GM12878 (cell line): ENCODE results near the gene MBOAT2. TPM values are rescaled to one million over a fixed set of nuclear protein-coding genes. Genes with fewer than 3 reads are reported as not detected.

Source experiments
- ATAC-seq: fragments of 200-7000 bp; cut with Tn5 transposase; 3 replicates; pipeline ENCODE4 v1.9.1; 2020; ENCODE audit warnings: mild to moderate bottlenecking, moderate library complexity
- BruUV-seq: library from RNA; stranded (reverse); fragments of 400-500 nt; replicated peaks from 2 replicates; lab custom pipeline; 2021; lab: Mats Ljungman, UMichigan
- CTCF ChIA-PET: fragments of 300-600 bp; sonication (Branson Sonifier 250); formaldehyde crosslinking; extraction: SDS; loops from one replicate; lab custom pipeline; 2021; ENCODE audit warnings: inconsistent platforms; lab: Yijun Ruan, JAX
- POLR2A ChIA-PET: fragments of 350-600 bp; formaldehyde crosslinking; extraction: SDS; loops from one replicate; lab custom pipeline; 2021; ENCODE audit warnings: inconsistent platforms; lab: Charles Lee
- RAD21 ChIA-PET: fragments of 300-600 bp; sonication (Branson Sonifier 250); formaldehyde crosslinking; loops from one replicate; lab custom pipeline; 2023; ENCODE audit warnings: antibody characterized with exemption; ENCODE audit not compliant: unreplicated experiment; lab: Charles Lee
- SMC1A ChIA-PET: fragments of 300-600 bp; sonication (Branson Sonifier 250); formaldehyde crosslinking; loops from one replicate; lab custom pipeline; 2023; ENCODE audit not compliant: unreplicated experiment, uncharacterized antibody; lab: Charles Lee
- DNase-seq: peaks from one replicate; pipeline ENCODE4 v3.0.0-alpha.2; 2011; ENCODE audit warnings: low read depth, low spot score
- FAIRE-seq: peaks from 3 replicates; lab custom pipeline; 2011; peaks lifted over from hg19 to GRCh38; lab: Jason Lieb, UNC
- H2AFZ ChIP-seq: 2 replicates; pipeline ENCODE4 v1.6.0; 2011; ENCODE audit warnings: low read depth, low read length, control low read depth; ENCODE audit not compliant: control insufficient read depth
- H3K27ac ChIP-seq: 2 replicates; pipeline ENCODE4 v1.5.1; 2011; ENCODE audit warnings: control low read depth; ENCODE audit not compliant: control insufficient read depth, insufficient read depth
- H3K27me3 ChIP-seq, 2 experiments: replicated peaks in 1 of 2; 2 replicates each; pipeline versions ENCODE4 v1.6.0 to v1.6.1; 2011; ENCODE audit warnings: low read length in 1 of 2; ENCODE audit not compliant: control insufficient read depth in 2 of 2, insufficient read depth in 2 of 2
- H3K36me3 ChIP-seq, 2 experiments: 2 replicates each; pipeline ENCODE4 v1.5.1; 2011; ENCODE audit warnings: low read length in 1 of 2; ENCODE audit not compliant: control insufficient read depth in 2 of 2, insufficient read depth in 2 of 2
- H3K4me1 ChIP-seq: 2 replicates; pipeline ENCODE4 v1.6.1; 2011; ENCODE audit warnings: mild to moderate bottlenecking, low read length, moderate library complexity, mixed read lengths; ENCODE audit not compliant: control insufficient read depth, insufficient read depth
- H3K4me2 ChIP-seq: 2 replicates; pipeline ENCODE4 v1.6.0; 2011; ENCODE audit warnings: control low read depth; ENCODE audit not compliant: control insufficient read depth, insufficient read depth
- H3K4me3 ChIP-seq: fragments of 200-600 bp; sonication (generic); 2 replicates; pipeline ENCODE4 v1.5.1; 2016
- H3K79me2 ChIP-seq: 2 replicates; pipeline ENCODE4 v1.6.0; 2011; ENCODE audit warnings: low read length; ENCODE audit not compliant: control insufficient read depth, insufficient read depth
- H3K9ac ChIP-seq: 2 replicates; pipeline ENCODE4 v1.8.0; 2011; ENCODE audit warnings: low read length, control low read depth, mixed read lengths; ENCODE audit not compliant: control insufficient read depth, insufficient read depth
- H3K9me3 ChIP-seq: replicated peaks from 3 replicates; pipeline ENCODE4 v1.5.1; 2011; ENCODE audit warnings: mild to moderate bottlenecking, low read length; ENCODE audit not compliant: control insufficient read depth, insufficient read depth
- H4K20me1 ChIP-seq: 2 replicates; pipeline ENCODE4 v1.6.0; 2011; ENCODE audit not compliant: control insufficient read depth, insufficient read depth
- E4F1 ChIP-seq: fragments of 450-650 bp; IDR thresholded peaks from 2 replicates; pipeline ENCODE4 v1.6.1; 2018; ENCODE audit warnings: borderline replicate concordance, mild to moderate bottlenecking; ENCODE audit not compliant: partially characterized antibody
- LARP7 ChIP-seq: fragments of 450-650 bp; IDR thresholded peaks from 2 replicates; pipeline ENCODE4 v1.6.1; 2017; ENCODE audit warnings: mild to moderate bottlenecking
- YBX1 ChIP-seq: fragments of 450-650 bp; IDR thresholded peaks from 2 replicates; pipeline ENCODE4 v1.6.1; 2016; ENCODE audit warnings: antibody characterized with exemption
- WGBS: methylation state at CpG from one replicate; pipeline ENCODE4 v1.1.6; 2016; ENCODE audit warnings: low lambda C conversion rate; ENCODE audit not compliant: insufficient replicate concordance, insufficient coverage; ENCODE audit errors: missing lambda C conversion rate; 5-methylcytosine and 5-hydroxymethylcytosine counted together
- in situ Hi-C: fragments of 300-500 bp; cut with MboI; formaldehyde crosslinking; loops from 9 replicates; pipeline ENCODE4 v1.14.3; 2018; ENCODE audit warnings: mixed read lengths
- intact Hi-C: fragments of 100-400 bp; cut with micrococcal nuclease; formaldehyde crosslinking; loops from one replicate; pipeline ENCODE4 v1.14.2; 2022; ENCODE audit not compliant: unreplicated experiment
- polyA plus RNA-seq, 11 experiments: library from polyadenylated mRNA; depleted of rRNA in 4 of 11; unstranded in 6 of 11; stranded (reverse) in 5 of 11; fragments of >200 nt; fragmentation: Nextera tagmentation in 4 of 11; fragmentation: Illumina TruSeq in 1 of 11; extraction: Ambion mirVana in 4 of 11; extraction: Trizol in 1 of 11; gene quantifications; 1 replicate in 1 of 11; 2 replicates in 10 of 11; pipeline versions ENCODE4 v1.2.1 to v1.2.3, GENCODE V29; 2011 to 2016; ENCODE audit warnings: inconsistent platforms in 2 of 11, missing spikeins in 2 of 11, low read depth in 1 of 11
- total RNA-seq, 4 experiments: library from RNA; depleted of rRNA in 3 of 4; stranded (reverse); fragments of >200 nt in 3 of 4; fragmentation: Illumina TruSeq in 1 of 4; extraction: Trizol in 1 of 4; gene quantifications; 2 replicates each; pipeline versions ENCODE4 v1.2.1 to v1.2.3, GENCODE V29; 2013 to 2021

MBOAT2 gene
- total and polyA plus RNA-seq, 10 of the 15 experiments (the other 5 are each of a cell fraction or from before 2014, with no cell fraction given), result 0.08 to 40.6 (median 1.8) TPM

GRCh38 chr2:8819948-8820347, 183.5 kb downstream of the MBOAT2 start:
- peaks cover 0 to 6% of the 10 kb centered on the region in 2 experiments; a peak in 1 of 4 replicates for H3K36me3 ChIP-seq
- TF ChIP-seq LARP7 (no peak), E4F1 (no peak)
- no TSS peak for BruUV-seq
- no peaks in the 10 kb centered on the region for H4K20me1 ChIP-seq
- no peaks in the 10 kb centered on the region for H3K4me1 ChIP-seq
- no peak overlapping the region for H2AFZ ChIP-seq
- in situ Hi-C loops, result no loop called here
- no peak overlapping the region for H3K27ac ChIP-seq
- SMC1A ChIA-PET, result no interaction called here
- CTCF ChIA-PET, result no interaction called here
- no peaks in the 10 kb centered on the region for H3K27me3 ChIP-seq
- 98% methylated on average over 8 of the region's 8 CpGs for WGBS
- H3K9me3 ChIP-seq, result no peaks in the 10 kb centered on the region
- H3K79me2 ChIP-seq, result no peaks in the 10 kb centered on the region
- DNase-seq, result no peak
- no peak for FAIRE-seq
- no peak overlapping the region for H3K4me2 ChIP-seq
- no peak overlapping the region for H3K4me3 ChIP-seq
- no peak overlapping the region for H3K9ac ChIP-seq
- POLR2A ChIA-PET, result no interaction called here
- intact Hi-C loops, result no loop called here
- RAD21 ChIA-PET, result no interaction called here
- no peak for ATAC-seq

GRCh38 chr2:8819194-8819593, 184.3 kb downstream of the MBOAT2 start:
- in situ Hi-C loops, result no loop called here
- FAIRE-seq (no peak), ATAC-seq (no peak), DNase-seq (no peak)
- POLR2A ChIA-PET, result no interaction called here
- no peak overlapping the region for H3K4me3 ChIP-seq
- H3K9me3 ChIP-seq, result no peaks in the 10 kb centered on the region
- H2AFZ ChIP-seq, result no peak overlapping the region
- RAD21 ChIA-PET, result interaction anchor here (0.8 kb wide), 1 partner anchor 10 kb away, joined by 3 read pairs; no protein-coding TSS in a partner anchor
- WGBS, result 77% methylated on average over 5 of the region's 5 CpGs
- intact Hi-C loops, result no loop called here
- peaks cover 0 to 1% of the 10 kb centered on the region in 2 experiments; a peak in 1 of 4 replicates for H3K36me3 ChIP-seq
- H3K27ac ChIP-seq, result no peak overlapping the region
- TF ChIP-seq YBX1, result no peak
- TF ChIP-seq, all 136 proteins: peak for 0
- ChIA-PET CTCF (no interaction called here), SMC1A (interaction anchor here (0.7 kb wide), 1 partner anchor 35 kb away, joined by 3 read pairs; no protein-coding TSS in a partner anchor)
- no peak overlapping the region for H3K4me2 ChIP-seq
- no peaks in the 10 kb centered on the region for H4K20me1 ChIP-seq
- H3K79me2 ChIP-seq, result no peaks in the 10 kb centered on the region
- H3K9ac ChIP-seq, result no peak overlapping the region
- no peaks in the 10 kb centered on the region for H3K27me3 ChIP-seq
- no TSS peak for BruUV-seq
- no peaks in the 10 kb centered on the region for H3K4me1 ChIP-seq
